GM12801 (cell line): Measurements from ENCODE around the gene PHLDB2.

Source experiments
- CTCF ChIP-seq: IDR thresholded peaks from one replicate; pipeline ENCODE4 v1.5.1; 2011; ENCODE audit warnings: control low read depth; ENCODE audit not compliant: insufficient read length; ENCODE audit errors: extremely low read depth

Gene PHLDB2

GRCh38 chr3:111999484-112000324, 140.6 kb downstream of the PHLDB2 start:
- no peak for TF ChIP-seq CTCF

- TF ChIP-seq CTCF = no peak
Measured at GRCh38 chr3:112000367-112000771, 141.3 kb downstream of the PHLDB2 start.

GRCh38 chr3:112000966-112001365, 141.9 kb downstream of the PHLDB2 start:
- TF ChIP-seq CTCF = no peak

GRCh38 chr3:112001526-112001925, 142.5 kb downstream of the PHLDB2 start:
- no peak for TF ChIP-seq CTCF

GRCh38 chr3:112002096-112002971, 143.3 kb downstream of the PHLDB2 start:
- no peak for TF ChIP-seq CTCF

- TF ChIP-seq CTCF = no peak
Measured at GRCh38 chr3:112003321-112004080, 144.4 kb downstream of the PHLDB2 start.

- no peak for TF ChIP-seq CTCF
Measured at GRCh38 chr3:112004187-112004586, 145.1 kb downstream of the PHLDB2 start.
